Activated CD8-positive, alpha-beta memory T cell treated with anti-CD3 and anti-CD28 coated beads, Interleukin-2, amount 50 U/mL, for 1 hour (primary cell): Measurements from ENCODE around the gene BMPER.

Experiments
- DNase-seq: peaks from one replicate; pipeline ENCODE4 v3.0.0-alpha.2; 2020; ENCODE audit errors: extremely low read depth

Gene BMPER

DNA sequence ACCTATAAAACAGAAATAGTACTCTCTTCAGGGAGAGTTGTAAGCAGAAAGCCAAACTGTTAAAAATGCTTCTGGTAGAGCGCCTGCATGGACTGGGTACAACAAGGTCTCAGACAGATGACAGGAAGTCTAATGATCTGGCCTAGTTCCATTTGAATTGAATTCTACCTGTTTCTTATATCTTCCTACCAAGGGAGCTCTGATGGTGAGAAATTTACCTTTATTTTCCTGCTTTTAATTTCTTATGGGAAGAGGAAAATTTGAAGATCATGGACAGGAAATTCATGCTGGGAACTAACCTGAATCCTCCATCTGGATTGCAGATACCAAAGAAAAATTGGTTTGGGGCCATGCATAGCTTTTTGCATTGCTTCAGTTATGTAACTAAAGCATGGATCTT lies 63.3 kb downstream of the BMPER start:
- no peak for DNase-seq

DNA sequence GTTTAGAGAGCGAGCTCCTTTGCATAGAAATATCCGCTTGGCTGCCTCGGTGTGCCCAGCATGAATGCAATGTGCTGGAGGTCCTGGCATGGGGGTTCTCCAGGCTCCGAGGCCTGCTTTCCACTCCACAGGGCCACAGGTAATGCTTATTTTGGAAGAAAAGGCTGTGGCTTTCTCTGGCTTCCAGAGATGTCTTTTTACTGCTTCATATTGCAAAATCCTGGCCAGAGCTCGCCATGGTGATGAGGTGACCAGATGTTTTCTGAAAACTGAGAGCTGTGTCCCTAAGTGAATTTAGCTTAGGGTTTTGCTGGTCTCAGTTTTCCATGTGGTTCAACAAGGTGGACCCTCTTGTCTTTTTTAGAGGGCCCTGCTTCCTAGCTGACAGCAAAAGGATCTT lies 65.2 kb downstream of the BMPER start:
- no peak for DNase-seq

DNA sequence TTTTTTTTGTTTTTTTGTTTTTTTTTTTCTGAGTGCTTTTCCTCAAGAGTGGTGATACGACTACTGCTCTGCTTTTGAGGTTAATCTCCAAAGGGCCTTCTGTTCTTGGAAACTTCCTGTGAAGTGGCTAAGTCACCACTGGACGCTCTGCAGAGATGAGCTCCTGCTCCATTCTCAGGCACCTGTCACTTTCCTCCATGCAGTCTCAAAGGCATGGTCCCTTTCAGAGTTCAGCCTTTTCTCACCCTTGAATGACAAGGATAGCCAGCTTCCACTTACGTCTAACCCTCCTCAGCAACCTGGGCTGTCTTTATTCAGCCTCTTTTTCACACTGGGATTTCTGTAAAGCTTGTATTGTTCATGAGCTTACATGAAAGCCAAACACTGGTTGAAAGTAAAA lies 65.8 kb downstream of the BMPER start:
- DNase-seq = no peak

DNA sequence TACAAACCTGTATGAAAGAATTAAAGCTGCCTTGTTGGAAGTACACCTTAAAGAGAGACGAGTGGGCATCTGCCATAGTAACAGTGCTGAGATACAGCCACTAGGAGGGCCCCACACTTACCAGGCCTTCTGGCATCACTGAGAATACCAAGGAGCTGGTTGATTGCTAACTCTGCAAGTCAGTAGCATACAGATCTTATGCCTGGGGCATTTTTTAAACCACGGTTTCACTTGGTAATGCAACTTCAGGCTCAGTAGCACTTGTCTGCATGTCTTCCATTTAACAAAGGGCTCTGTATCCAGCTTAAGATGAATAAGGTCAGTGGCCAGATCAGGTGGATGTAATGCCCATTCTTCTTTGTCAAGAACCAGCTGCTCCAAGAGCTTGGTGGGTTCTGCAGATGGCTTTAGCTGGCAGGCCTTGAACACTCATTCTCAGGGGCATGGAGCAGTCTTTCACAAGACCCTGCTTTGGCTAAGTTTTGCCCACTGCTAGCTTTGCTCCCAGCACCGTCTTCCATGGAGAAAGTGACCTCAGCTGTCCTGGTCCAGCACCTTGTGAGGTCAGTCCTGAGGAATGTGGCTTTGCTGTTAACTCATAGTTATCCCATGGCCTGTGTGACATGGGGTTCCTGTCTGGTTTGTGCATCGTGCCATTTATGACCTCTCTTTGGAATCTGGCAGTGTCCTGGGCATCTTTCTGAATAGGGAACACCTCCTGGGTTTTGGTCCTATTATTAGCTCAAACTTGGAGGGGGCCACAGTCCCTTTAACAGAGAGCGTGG lies 68.1 kb downstream of the BMPER start:
- no peak for DNase-seq

DNA sequence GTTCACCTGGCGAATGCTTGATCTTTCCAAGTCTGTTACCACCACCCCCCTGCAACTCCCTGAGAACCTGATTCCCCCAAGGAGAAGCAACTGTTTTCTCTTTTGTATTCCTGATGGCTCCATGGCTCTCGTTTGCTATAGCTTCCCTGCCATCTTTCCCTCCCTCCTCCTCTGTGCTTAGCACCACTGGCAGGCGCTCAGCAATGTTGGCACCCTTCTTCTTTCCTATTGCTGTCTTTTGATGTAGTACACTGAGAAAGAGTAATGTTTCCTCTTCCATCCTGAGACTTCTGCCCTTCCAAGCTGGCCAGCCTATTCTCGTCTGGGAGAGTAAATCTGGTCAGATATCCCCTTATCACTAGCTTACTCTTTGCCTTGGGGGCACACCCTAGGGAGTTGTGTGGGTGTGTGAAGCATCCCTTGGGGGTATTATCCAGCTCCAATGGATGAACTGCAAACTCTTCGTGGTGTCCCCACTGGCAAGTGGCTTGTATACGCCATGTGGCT lies 74.0 kb downstream of the BMPER start:
- no peak for DNase-seq

DNA sequence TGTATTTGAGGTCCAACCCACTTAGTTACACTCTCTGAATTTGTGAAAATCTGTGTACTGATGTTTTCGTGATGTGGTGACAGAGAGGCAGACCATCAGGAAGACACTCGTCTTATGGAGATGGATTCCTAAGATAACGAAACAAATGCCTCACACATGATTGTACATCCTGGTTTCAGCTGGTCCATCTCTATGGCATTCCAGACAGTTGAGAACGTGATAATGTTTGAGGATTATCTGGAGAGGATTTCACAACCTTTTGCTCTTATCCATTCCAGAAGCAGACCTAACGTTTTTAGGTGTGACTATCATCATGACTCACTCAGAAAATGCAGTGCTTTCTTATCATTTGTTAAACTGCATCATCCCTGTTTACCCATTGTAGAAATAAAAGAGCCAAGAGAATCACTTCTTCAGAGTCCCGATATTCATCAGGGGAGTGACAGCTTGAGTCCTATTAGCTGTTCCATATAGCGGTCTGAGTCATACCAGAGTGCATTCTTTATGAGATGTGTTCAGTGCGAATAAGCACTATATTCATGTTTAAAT lies 74.5 kb downstream of the BMPER start:
- no peak for DNase-seq

DNA sequence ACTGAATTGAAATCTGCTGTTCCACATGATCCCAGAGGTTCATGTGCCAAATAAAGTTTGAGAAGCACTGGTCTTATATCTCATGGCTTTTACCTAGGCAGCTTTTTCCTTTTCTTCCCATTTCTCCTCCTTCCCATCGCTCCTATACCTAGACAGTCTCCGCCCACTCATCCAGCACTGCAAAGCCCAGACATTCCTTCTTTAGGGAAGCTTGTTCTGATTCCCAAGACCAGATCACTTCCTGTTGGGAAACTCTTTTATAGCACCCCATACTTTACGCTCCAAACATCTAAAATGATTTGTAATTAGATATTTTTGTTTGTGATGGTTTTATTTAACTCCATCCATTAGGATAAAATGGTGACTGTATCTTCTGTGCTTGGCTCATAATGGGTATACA lies 75.9 kb downstream of the BMPER start:
- no peak for DNase-seq

DNA sequence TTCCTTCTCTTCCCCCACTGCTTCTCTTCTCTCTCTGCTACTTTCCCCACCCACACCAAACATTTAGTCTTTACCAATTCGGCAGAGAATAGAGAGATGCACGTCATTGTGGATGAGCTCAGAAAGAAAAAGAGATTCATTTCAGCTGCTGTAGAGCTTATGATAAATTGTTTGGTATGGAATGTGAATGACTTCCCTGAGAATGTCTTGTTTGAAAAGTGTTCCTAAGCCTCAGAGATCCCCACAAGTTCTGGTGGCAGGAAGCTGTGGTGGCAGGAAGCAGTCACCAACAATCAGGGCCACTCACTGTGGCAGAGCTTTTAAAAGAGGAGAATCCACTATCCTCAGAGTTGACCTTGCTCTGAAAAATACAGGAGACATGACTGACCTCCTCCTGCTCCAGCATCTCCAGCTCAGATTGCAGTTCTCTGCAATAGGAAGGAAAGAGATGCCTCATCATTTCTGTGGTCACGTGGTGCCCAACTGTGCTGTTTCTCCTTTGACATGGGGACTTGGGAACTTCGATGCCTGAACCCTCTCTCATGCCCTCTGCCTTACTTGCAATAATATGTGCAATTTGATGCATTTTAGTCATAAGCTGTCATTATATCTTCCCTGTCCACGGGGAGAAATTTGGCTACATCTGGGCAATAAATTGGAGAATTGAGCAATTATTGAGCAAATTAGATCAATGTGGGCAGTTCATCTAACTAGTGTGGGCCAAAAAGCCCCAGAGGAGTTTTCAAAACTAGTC lies 76.5 kb downstream of the BMPER start:
- no peak for DNase-seq

DNA sequence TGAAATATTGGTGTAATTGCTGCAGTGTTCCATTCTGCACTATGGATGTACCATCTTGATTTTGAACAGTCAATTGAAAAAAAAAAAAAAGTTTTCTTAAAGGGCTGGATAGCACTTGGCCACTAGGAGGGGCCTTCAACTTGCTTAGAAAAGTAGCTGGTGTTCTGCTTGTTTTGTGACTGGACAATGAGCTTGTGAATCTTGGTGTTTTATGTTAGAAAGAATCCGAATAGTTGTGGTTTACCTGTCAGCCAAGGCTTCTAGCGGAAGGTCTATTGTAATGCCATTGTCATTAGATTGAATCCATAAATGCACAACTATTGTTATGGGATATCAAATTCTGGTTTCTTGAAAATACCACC lies 77.1 kb downstream of the BMPER start:
- DNase-seq = no peak

DNA sequence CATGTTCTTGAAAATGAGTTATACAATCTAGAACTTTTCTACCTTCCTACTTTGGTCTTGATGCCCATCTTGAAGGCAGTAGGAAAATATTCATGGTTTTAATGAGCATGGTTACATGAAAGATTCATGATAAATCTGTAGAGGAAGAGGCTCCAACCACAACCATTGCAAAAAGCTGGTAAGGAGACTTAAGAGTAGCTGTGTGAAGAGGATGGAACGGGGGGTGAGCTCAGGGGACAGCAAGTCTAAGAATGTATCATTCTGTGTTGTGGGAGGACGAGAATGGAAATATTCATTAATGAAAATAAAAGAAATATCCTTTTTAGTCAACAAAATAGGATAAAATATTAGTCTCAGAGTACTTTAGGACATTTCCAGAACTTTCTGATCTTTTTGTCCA lies 81.1 kb downstream of the BMPER start:
- no peak for DNase-seq

DNA sequence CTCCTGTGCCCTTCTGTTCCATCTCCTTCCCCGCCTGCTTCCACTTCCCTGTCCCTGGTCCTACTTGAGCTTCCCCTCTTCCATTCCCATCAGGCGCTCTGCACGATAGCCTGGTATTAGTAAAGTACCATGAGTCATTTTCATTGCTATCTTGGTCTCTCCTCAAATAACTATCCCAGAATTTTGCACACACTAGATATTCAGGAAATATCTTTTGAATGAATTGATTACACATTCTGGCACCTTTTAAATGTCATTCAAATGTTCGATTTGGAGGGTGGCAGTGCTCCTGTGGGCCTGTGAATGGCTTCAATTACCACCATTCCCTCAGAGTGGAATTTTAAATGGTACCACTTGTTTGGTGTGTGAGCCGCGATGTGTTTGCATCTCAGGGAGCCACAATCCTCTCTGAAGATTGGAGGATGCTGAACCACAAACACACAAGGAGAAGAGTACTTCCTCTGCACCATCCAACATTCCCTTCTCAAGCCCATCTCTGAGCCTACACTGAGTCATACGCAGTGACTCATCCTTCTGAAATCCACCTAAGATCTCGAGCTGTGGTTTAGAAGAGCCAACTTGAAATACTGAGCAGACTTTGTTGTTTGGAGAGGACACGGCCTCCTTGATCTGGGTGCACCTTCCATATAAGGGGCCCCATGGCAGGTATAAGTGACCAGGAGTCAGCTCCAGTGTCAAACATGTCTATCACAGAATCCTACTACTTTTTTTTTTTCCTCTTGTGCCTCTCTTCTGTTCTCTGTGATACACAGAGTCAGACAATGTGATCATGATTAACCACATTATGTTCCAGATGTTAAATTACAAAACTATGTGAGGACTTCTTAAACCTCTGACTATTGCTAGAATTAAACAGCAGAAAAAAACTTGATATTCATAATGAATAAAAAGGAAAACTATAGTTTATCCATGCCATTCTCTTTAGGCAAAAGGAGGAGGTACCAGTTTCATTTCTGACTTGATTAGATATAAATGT lies 81.9 kb downstream of the BMPER start:
- no peak for DNase-seq

DNA sequence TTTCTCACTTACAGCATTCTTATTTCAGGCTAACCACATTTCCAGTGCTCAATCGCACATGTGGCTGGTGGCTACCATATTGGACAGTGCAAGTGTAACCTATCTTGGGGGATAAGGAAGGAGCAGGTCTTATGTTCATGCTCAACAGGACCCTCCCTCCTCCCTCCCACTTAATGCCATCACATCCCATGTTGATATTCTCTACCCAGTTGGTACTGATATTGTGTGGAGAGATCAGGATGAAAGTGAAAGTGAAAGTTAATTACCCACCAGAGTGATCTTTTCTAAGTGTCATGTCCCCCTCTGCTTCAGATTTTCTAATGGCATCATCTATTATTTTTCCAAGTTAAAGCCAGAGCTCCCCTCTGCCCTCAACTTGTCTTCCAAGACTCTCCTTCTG lies 91.6 kb downstream of the BMPER start:
- DNase-seq = no peak

DNA sequence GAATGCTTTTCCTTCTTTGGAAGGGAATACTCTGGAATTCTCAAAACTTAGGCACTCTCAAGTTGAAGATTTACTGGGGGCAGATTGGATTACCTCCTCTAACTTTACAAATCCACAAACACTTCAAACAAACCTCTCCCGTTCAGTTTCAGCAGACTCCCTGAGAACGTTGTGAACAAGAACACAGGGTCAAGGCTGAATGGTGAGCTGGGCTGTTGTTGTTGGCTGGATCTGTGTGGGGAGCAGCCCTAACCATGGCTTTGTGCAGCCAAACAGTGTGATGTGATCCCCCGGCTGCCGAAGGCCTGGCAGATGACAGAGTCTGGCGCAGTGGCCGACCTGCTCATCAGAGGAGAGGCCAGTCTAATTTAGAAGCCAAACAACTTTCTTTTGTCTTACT lies 93.1 kb downstream of the BMPER start:
- no peak for DNase-seq

DNA sequence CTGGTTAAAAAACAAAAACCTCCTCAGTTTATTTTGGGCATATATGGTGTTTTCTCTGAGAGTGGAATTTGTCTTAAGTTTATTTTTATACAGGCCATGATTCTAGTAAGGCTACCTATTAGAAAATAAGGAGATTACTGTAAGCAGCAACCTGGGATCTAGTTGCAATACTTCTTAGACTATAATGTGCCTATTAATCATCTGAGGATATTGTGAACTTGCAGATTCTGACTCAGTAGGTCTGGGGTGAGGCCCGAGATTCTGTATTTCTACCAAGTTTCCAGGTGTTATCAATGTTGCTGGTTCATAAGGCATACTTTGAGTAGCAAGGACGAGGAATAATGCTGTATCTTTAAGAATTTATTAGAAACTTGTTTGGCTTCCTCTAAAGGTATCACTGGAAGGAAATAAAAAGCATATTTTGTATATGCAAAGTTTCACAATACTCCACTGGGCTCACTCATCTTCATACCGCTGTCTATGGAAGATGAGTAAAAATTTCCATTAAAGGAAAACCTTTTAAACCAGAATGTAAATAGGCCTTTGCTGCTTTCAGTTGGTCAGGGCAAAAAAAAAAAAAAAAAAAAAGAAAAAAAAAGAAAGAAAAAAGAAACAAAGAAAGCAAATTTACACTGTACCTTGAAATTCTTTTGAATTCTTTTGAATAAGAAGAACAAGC lies 105.8 kb downstream of the BMPER start:
- no peak for DNase-seq

DNA sequence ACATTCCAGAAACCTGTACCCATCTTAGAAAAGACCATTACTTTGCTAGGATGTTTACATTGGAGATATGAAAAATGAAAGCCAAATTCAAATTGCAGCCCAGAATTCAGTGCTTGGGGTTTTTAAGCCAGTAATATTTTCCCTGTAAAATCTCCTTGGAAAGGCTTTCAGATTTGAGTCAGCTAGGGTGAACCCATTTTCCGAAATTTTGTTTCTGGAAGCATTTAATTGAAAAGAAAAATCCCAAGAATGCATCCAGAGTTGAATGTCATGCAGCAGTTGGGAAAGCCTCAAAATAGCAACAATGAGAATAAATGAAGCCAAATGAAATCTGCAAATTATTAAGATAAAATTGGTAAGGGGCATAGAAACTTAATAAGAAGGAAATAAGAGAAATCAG lies 106.4 kb downstream of the BMPER start:
- no peak for DNase-seq

DNA sequence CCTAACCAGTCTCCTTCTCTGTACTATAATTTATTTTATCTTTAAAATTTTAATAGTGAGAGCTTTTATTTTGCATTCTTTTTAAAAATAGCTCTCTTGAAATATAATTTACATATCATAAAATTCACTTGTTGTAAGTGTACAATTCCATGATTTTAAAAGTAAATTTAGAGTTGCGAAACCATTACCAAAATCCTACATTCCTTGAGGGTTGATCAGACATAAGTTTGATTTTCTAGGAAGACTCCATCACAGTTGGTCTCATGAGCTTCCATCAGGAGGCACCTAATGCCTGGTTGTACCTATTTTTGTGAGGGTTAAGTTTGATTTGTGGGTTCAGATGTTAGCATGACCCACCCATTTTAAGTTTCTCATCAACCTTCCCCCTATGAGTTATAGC lies 108.1 kb downstream of the BMPER start:
- no peak for DNase-seq

DNA sequence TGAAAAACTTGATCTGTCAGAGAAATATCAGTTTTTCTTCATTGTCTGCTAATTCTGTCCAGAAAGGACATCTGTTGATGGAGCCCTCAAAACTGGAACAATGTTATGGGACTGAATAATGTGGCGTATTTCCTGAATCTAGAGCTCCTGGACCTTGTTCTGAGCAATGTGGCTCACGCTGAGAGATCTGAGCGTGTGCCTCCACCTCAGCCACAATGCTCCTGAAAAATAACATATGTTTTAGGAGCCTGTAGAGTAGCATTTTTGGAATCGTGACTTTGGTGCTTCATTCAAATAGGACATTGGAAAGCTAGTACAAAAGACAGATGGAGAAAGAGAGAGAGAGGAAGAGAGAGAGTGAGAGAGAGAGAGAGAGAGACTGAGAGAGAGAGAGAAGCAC lies 110.3 kb downstream of the BMPER start:
- no peak for DNase-seq

DNA sequence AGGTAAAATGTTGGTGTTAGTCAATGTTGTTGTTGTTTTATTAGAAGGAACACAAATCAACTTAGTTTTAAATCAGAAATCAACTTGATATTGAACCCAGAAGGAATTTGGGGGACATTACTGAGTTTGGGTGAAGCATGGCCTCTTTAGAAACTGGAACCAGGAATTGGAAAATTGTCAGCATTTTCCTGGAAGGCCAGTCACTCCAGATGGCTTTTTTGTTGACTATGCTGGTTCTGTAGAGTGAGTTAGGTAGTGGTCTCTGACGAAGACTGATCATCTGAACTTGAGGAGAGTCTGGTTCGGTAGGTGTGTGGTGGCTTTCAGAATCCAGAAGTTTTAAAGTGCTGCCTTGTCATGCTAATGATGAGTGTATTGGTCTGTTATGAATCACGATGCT lies 111.5 kb downstream of the BMPER start:
- DNase-seq = no peak

DNA sequence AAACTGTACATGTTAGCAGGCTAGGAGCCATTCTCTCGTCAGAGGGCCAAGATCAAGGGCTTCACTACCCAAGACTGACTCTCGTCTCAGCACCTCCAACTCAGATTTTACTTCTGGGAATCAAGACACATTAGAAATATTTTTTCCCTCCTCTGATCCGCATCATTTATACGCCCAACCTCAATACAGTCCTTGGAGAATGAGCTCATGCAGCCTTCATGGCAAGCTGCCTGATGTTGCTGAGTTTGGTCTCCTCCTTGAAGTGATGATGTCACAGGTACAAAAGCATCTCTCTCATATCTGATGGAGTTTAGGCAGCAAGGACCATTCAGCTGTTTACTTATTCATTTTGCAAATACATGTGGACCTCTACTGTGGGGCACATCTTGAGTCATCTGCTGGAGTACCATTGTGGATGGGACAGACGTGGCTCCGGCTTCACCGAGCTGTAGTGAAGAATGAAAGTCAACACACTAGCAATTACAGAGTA lies 114.0 kb downstream of the BMPER start:
- DNase-seq = no peak

DNA sequence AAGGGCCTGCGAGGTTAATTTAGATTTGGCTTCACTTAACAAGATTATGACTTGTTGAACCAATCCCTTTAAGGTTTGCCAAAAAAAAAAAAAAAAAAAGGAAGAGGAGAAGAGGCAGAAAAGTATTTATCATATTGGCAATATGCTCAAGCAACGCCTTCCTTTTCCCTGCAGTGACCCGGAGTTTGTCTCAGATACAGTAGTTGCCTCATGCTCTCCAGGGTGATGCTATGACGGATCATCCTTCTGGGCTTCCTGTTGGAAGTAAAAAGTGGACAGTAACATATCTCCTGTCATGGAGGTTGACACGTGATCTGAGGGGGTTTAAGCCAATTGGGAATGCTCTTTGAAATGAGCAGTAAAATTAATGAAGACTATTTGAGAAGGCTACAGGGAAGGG lies 117.3 kb downstream of the BMPER start:
- DNase-seq = no peak

DNA sequence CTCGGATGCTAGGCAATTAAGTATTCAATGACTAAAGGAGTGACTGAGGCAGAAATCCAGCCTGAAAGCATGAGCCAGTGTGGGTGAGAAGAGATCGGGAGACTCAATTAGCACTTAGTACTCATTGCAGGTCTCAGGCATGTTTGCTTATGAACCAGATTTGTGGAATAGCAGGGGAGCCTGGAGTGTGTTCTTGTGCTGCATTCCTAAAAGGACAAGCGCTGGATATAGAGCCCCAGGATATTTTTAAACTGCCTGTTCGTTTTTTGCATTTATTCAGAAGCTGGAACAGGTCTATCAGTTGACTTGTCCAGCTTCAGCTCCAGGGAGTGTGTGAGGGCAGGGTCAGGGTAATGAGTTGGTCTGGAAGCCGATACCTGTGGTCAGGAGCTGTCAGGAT lies 120.3 kb downstream of the BMPER start:
- no peak for DNase-seq
